WTC11 (cell line): ENCODE data around the gene COL6A6. TPM values are rescaled to one million over a fixed set of nuclear protein-coding genes. Genes with fewer than 3 reads are reported as not detected.

Experiments
- ATAC-seq: fragments of 200-7000 bp; cut with Tn5 transposase; 2 replicates; pipeline ENCODE4 v1.10.0; 2021; ENCODE audit warnings: mild to moderate bottlenecking, moderate library complexity
- CTCF ChIA-PET: fragments of 300-600 bp; sonication (Branson Sonifier 250); formaldehyde crosslinking; loops from one replicate; lab custom pipeline; 2021; ENCODE audit warnings: antibody characterized with exemption; lab: Charles Lee
- POLR2A ChIA-PET: fragments of 350-600 bp; sonication (Branson Sonifier 250); formaldehyde crosslinking; loops from one replicate; lab custom pipeline; 2021; ENCODE audit warnings: antibody characterized with exemption; lab: Charles Lee
- DNase-seq: peaks from one replicate; pipeline ENCODE4 v3.0.0; 2021; ENCODE audit warnings: low spot score
- H3K27ac Mint-ChIP-seq: 2 replicates; pipeline ENCODE4 v1.8.0; 2021; ENCODE audit warnings: mixed read lengths
- H3K27me3 Mint-ChIP-seq: 2 replicates; pipeline ENCODE4 v1.8.0; 2021; ENCODE audit warnings: low read depth, mild to moderate bottlenecking, moderate library complexity, mixed read lengths
- H3K36me3 Mint-ChIP-seq: 2 replicates; pipeline ENCODE4 v1.8.0; 2021; ENCODE audit warnings: mixed read lengths
- H3K4me1 Mint-ChIP-seq: 2 replicates; pipeline ENCODE4 v1.8.0; 2022; ENCODE audit warnings: mixed read lengths
- H3K4me3 Mint-ChIP-seq: 2 replicates; pipeline ENCODE4 v1.8.0; 2021; ENCODE audit warnings: mild to moderate bottlenecking, moderate library complexity, mixed read lengths
- H3K9me3 Mint-ChIP-seq: 2 replicates; pipeline ENCODE4 v1.8.0; 2021; ENCODE audit warnings: mixed read lengths
- FOXJ3 ChIP-seq: sonication (generic); formaldehyde crosslinking; IDR thresholded peaks from 2 replicates; pipeline ENCODE4 v1.9.0; 2021; ENCODE audit warnings: missing genetic modification reagents, mild to moderate bottlenecking, borderline replicate concordance
- GABPB1 ChIP-seq: sonication (generic); formaldehyde crosslinking; IDR thresholded peaks from 2 replicates; pipeline ENCODE4 v1.8.1; 2023; ENCODE audit warnings: mild to moderate bottlenecking, missing genetic modification reagents
- GRHL2 ChIP-seq: fragments of 250-450 bp; sonication (Bioruptor Pico); IDR thresholded peaks from 2 replicates; pipeline ENCODE4 v1.8.0; 2022; ENCODE audit warnings: mild to moderate bottlenecking, moderate library complexity; ENCODE audit not compliant: insufficient replicate concordance, severe bottlenecking
- HMGA2 ChIP-seq: fragments of 250-450 bp; sonication (Bioruptor Pico); IDR thresholded peaks from 2 replicates; pipeline ENCODE4 v1.4.0; 2021; ENCODE audit warnings: mild to moderate bottlenecking, moderate library complexity
- MXD4 ChIP-seq: fragments of 250-450 bp; sonication (Bioruptor Pico); IDR thresholded peaks from 2 replicates; pipeline ENCODE4 v1.8.0; 2021; ENCODE audit warnings: mild to moderate bottlenecking, moderate library complexity, borderline replicate concordance
- MYBL2 ChIP-seq: sonication (generic); formaldehyde crosslinking; IDR thresholded peaks from 2 replicates; pipeline ENCODE4 v1.8.1; 2023; ENCODE audit warnings: mild to moderate bottlenecking, moderate library complexity, missing genetic modification reagents
- NFYB ChIP-seq: sonication (generic); formaldehyde crosslinking; conservative IDR thresholded peaks from 2 replicates; pipeline ENCODE4 v1.8.0; 2022; ENCODE audit warnings: low read depth, missing genetic modification reagents
- PRRX2 ChIP-seq: fragments of 250-450 bp; sonication (Bioruptor Pico); IDR thresholded peaks from 2 replicates; pipeline ENCODE4 v1.8.0; 2021; ENCODE audit warnings: mild to moderate bottlenecking
- RORB ChIP-seq: fragments of 250-450 bp; sonication (Bioruptor Pico); IDR thresholded peaks from 2 replicates; pipeline ENCODE4 v1.9.0; 2021; ENCODE audit warnings: mild to moderate bottlenecking
- SOX15 ChIP-seq: fragments of 250-450 bp; sonication (Bioruptor Pico); IDR thresholded peaks from 2 replicates; pipeline ENCODE4 v1.9.0; 2021; ENCODE audit warnings: mild to moderate bottlenecking
- TEAD1 ChIP-seq: sonication (generic); formaldehyde crosslinking; IDR thresholded peaks from 2 replicates; pipeline ENCODE4 v1.8.0; 2022; ENCODE audit warnings: mild to moderate bottlenecking, missing genetic modification reagents
- ZNF416 ChIP-seq: fragments of 250-450 bp; sonication (Bioruptor Pico); IDR thresholded peaks from 2 replicates; pipeline ENCODE4 v1.9.0; 2021; ENCODE audit warnings: mild to moderate bottlenecking, inconsistent platforms
- total RNA-seq: library from RNA; stranded (reverse); gene quantifications from 3 replicates; pipeline ENCODE4 v1.2.3, GENCODE V29; 2021
- TF ChIP-seq, protein P1 (sequence below): sonication (generic); formaldehyde crosslinking; IDR thresholded peaks from 2 replicates; pipeline ENCODE4 v1.8.0; 2022; ENCODE audit warnings: mild to moderate bottlenecking, missing genetic modification reagents
- TF ChIP-seq, protein P2 (sequence below): sonication (generic); formaldehyde crosslinking; IDR thresholded peaks from 2 replicates; pipeline ENCODE4 v1.8.1; 2022; ENCODE audit warnings: mild to moderate bottlenecking, missing genetic modification reagents, moderate library complexity, borderline replicate concordance
- TF ChIP-seq, protein P3 (sequence below): sonication (generic); formaldehyde crosslinking; IDR thresholded peaks from 2 replicates; pipeline ENCODE4 v1.8.0; 2022; ENCODE audit warnings: mild to moderate bottlenecking, missing genetic modification reagents
- TF ChIP-seq, protein P4 (sequence below): sonication (generic); formaldehyde crosslinking; conservative IDR thresholded peaks from 2 replicates; pipeline ENCODE4 v1.8.1; 2023; ENCODE audit warnings: mild to moderate bottlenecking, low read depth, missing genetic modification reagents, moderate library complexity
- TF ChIP-seq, protein P5 (sequence below): sonication (generic); formaldehyde crosslinking; IDR thresholded peaks from 2 replicates; pipeline ENCODE4 v1.8.1; 2023; ENCODE audit warnings: mild to moderate bottlenecking, moderate library complexity, missing genetic modification reagents
- TF ChIP-seq, protein P6 (sequence below): sonication (generic); formaldehyde crosslinking; IDR thresholded peaks from 2 replicates; pipeline ENCODE4 v1.8.0; 2023; ENCODE audit warnings: missing genetic modification reagents
- TF ChIP-seq, protein P7 (sequence below): fragments of 250-450 bp; sonication (Bioruptor Pico); conservative IDR thresholded peaks from 2 replicates; pipeline ENCODE4 v1.9.0; 2021; ENCODE audit warnings: mild to moderate bottlenecking

Gene COL6A6
- total RNA-seq, 1 experiment from 2014 or later, result 0.09 TPM

DNA sequence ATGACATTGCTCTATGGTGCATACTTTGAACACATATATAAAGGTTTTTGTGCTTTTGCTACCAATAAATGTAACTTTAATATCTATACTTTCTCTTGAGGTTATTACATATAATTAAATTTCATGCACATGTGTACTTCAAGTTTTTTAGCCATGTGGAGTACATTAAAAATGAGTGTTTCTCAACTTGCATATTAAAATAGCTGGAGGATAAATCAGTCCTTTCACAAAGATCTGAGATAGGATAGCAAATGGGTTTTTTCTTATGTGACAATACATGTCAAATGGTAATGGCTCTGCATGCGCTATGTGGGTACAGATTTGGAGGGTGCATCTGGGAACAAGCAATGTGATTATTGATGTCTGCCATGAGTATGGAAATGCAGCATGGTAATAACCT is 48.7 kb upstream of the COL6A6 start (continued):
- TF ChIP-seq TEAD1 (CRISPR knock-in tag), result no peak

DNA sequence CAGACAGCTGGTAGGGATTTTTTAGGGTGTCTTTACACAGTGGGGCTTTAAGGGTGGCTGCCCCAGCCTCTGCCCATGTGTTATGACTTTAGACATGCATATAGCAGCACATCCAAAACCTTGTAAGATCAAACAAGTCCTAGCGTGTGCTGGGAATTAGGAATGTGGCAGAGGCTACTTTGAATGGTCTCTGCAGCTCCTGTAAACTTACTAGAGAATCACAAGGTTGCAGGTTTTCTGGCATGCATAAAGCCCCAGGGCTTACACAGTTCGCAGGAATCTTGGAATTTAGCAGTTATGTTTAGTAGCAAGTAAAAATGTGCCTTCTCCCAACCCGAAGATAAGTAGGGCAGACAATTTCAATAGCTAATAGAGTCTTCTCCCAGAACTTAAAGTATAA is 46.9 kb upstream of the COL6A6 start:
- DNase-seq (no peak), ATAC-seq (no peak)
- ChIA-PET CTCF (no interaction called here), POLR2A (no interaction called here)
- no peak overlapping the region for H3K27ac Mint-ChIP-seq
- 0 out of 2 replicates have a peak, but pooled peaks cover under 1% of the 10 kb centered on the region for H3K27me3 Mint-ChIP-seq
- H3K36me3 Mint-ChIP-seq, result no peaks in the 10 kb centered on the region
- 0 out of 2 replicates have a peak, but pooled peaks cover 2% of the 10 kb centered on the region for H3K4me1 Mint-ChIP-seq
- H3K4me3 Mint-ChIP-seq, result no peak overlapping the region
- TF ChIP-seq MXD4 (CRISPR knock-in tag) (no peak), PRRX2 (no peak), ZNF416 (CRISPR knock-in tag) (no peak), FOXJ3 (no peak), GRHL2 (CRISPR knock-in tag) (no peak), GABPB1 (CRISPR knock-in tag) (no peak)
- TF ChIP-seq, protein P1, sequence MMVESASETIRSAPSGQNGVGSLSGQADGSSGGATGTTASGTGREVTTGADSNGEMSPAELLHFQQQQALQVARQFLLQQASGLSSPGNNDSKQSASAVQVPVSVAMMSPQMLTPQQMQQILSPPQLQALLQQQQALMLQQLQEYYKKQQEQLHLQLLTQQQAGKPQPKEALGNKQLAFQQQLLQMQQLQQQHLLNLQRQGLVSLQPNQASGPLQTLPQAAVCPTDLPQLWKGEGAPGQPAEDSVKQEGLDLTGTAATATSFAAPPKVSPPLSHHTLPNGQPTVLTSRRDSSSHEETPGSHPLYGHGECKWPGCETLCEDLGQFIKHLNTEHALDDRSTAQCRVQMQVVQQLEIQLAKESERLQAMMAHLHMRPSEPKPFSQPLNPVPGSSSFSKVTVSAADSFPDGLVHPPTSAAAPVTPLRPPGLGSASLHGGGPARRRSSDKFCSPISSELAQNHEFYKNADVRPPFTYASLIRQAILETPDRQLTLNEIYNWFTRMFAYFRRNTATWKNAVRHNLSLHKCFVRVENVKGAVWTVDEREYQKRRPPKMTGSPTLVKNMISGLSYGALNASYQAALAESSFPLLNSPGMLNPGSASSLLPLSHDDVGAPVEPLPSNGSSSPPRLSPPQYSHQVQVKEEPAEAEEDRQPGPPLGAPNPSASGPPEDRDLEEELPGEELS, result no peak
- TF ChIP-seq, protein P2, sequence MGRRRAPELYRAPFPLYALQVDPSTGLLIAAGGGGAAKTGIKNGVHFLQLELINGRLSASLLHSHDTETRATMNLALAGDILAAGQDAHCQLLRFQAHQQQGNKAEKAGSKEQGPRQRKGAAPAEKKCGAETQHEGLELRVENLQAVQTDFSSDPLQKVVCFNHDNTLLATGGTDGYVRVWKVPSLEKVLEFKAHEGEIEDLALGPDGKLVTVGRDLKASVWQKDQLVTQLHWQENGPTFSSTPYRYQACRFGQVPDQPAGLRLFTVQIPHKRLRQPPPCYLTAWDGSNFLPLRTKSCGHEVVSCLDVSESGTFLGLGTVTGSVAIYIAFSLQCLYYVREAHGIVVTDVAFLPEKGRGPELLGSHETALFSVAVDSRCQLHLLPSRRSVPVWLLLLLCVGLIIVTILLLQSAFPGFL (CRISPR knock-in tag), result no peak
- TF ChIP-seq, protein P3, sequence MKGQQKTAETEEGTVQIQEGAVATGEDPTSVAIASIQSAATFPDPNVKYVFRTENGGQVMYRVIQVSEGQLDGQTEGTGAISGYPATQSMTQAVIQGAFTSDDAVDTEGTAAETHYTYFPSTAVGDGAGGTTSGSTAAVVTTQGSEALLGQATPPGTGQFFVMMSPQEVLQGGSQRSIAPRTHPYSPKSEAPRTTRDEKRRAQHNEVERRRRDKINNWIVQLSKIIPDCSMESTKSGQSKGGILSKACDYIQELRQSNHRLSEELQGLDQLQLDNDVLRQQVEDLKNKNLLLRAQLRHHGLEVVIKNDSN, result no peak
- peaks cover 5% of the 10 kb centered on the region for H3K9me3 Mint-ChIP-seq

DNA sequence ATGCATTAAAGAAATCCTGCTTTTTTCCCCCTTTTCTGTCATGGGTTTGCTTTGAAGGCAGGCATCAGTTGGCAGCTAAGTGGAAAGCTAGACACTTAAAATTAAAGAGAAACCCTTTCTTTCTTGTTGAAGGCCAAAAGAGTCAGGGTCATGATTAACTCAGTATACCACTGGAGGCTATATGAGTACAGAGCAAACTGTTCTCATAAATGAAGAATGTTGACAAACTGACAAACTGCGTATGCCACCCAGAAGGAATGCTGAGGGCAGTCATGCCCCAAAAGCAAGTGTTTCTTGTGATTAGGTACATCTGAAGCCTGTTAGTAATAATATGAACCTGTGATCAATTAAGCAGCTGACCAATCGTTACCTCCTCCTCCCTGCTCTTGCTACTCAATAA is 43.6 kb upstream of the COL6A6 start:
- ChIA-PET POLR2A (no interaction called here), CTCF (no interaction called here)
- H3K27ac Mint-ChIP-seq, result no peak overlapping the region
- ATAC-seq, result no peak
- H3K9me3 Mint-ChIP-seq, result peaks cover 10% of the 10 kb centered on the region
- DNase-seq, result no peak
- TF ChIP-seq ZNF416 (CRISPR knock-in tag) (no peak), MYBL2 (no peak), RORB (CRISPR knock-in tag) (no peak), SOX15 (CRISPR knock-in tag) (no peak), HMGA2 (CRISPR knock-in tag) (no peak), GRHL2 (CRISPR knock-in tag) (no peak), NFYB (CRISPR knock-in tag) (no peak)
- TF ChIP-seq, protein P4, sequence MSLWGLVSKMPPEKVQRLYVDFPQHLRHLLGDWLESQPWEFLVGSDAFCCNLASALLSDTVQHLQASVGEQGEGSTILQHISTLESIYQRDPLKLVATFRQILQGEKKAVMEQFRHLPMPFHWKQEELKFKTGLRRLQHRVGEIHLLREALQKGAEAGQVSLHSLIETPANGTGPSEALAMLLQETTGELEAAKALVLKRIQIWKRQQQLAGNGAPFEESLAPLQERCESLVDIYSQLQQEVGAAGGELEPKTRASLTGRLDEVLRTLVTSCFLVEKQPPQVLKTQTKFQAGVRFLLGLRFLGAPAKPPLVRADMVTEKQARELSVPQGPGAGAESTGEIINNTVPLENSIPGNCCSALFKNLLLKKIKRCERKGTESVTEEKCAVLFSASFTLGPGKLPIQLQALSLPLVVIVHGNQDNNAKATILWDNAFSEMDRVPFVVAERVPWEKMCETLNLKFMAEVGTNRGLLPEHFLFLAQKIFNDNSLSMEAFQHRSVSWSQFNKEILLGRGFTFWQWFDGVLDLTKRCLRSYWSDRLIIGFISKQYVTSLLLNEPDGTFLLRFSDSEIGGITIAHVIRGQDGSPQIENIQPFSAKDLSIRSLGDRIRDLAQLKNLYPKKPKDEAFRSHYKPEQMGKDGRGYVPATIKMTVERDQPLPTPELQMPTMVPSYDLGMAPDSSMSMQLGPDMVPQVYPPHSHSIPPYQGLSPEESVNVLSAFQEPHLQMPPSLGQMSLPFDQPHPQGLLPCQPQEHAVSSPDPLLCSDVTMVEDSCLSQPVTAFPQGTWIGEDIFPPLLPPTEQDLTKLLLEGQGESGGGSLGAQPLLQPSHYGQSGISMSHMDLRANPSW (CRISPR knock-in tag), result no peak
- TF ChIP-seq, protein P5, sequence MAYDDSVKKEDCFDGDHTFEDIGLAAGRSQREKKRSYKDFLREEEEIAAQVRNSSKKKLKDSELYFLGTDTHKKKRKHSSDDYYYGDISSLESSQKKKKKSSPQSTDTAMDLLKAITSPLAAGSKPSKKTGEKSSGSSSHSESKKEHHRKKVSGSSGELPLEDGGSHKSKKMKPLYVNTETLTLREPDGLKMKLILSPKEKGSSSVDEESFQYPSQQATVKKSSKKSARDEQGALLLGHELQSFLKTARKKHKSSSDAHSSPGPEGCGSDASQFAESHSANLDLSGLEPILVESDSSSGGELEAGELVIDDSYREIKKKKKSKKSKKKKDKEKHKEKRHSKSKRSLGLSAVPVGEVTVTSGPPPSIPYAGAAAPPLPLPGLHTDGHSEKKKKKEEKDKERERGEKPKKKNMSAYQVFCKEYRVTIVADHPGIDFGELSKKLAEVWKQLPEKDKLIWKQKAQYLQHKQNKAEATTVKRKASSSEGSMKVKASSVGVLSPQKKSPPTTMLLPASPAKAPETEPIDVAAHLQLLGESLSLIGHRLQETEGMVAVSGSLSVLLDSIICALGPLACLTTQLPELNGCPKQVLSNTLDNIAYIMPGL (CRISPR knock-in tag), result no peak
- TF ChIP-seq, protein P6, sequence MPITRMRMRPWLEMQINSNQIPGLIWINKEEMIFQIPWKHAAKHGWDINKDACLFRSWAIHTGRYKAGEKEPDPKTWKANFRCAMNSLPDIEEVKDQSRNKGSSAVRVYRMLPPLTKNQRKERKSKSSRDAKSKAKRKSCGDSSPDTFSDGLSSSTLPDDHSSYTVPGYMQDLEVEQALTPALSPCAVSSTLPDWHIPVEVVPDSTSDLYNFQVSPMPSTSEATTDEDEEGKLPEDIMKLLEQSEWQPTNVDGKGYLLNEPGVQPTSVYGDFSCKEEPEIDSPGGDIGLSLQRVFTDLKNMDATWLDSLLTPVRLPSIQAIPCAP (CRISPR knock-in tag), result no peak
- TF ChIP-seq, protein P7, sequence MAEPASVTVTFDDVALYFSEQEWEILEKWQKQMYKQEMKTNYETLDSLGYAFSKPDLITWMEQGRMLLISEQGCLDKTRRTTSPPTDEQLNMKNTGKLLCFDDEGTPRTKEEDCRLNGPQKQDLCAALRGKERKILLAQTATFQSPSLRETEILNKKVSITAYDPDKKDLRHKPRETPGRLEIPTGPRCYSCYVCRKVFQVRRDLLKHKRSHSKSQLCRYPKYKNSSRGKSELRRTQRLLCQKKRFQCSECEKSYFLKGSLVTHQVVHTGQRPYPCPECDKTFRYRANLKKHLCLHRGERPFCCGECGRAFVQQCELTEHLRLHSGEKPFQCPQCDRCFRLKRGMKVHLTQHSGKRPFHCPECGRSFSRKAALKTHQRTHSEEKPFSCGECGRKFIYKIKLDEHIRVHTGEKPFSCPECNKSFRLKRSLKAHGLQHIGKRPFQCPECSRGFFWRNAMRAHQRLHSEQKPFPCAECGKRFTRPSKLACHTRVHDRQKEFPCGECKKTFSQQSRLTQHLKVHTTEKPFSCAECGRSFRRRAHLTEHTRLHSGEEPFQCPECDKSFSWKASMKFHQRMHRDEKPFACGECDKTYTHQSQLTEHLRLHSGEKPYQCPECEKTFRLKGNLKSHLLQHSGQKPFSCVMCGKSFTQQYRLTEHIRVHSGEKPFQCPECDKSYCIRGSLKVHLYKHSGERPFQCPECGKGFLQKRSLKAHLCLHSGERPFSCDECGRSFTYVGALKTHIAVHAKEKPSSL (CRISPR knock-in tag), result no peak
- H3K36me3 Mint-ChIP-seq, result no peaks in the 10 kb centered on the region
- 0 out of 2 replicates have a peak, but pooled peaks cover 2% of the 10 kb centered on the region for H3K4me1 Mint-ChIP-seq
- H3K4me3 Mint-ChIP-seq, result no peak overlapping the region
- peaks cover 5% of the 10 kb centered on the region; the same call in 1 of the 2 replicates for H3K27me3 Mint-ChIP-seq
